NK-92 treated with Interleukin-12 subunit alpha and Interleukin-12 subunit beta, amount 100 ng/mL, for 24 hours (cell line): ENCODE measurements around the gene GDPGP1.
"Not testable (repeated sequence)": the region's sequence is repeated elsewhere in the genome, so short reads cannot be mapped to it uniquely, and the experiment has no call there.

Source experiments
- DNase-seq: peaks from one replicate; lab custom pipeline; 2025; lab: John Stamatoyannopoulos, UW

GDPGP1 gene

GRCh38 chr15:90225504-90226234, 8.3 kb upstream of the GDPGP1 start:
- DNase-seq, result no peak

GRCh38 chr15:90227336-90227735, 6.7 kb upstream of the GDPGP1 start:
- DNase-seq, result no peak

GRCh38 chr15:90227816-90228772, 5.9 kb upstream of the GDPGP1 start:
- no peak for DNase-seq

GRCh38 chr15:90228960-90229359, 5.0 kb upstream of the GDPGP1 start:
- DNase-seq, result no peak

GRCh38 chr15:90230071-90230494, 3.9 kb upstream of the GDPGP1 start:
- no peak for DNase-seq

- DNase-seq, result no peak
Measured at GRCh38 chr15:90230610-90231009, 3.4 kb upstream of the GDPGP1 start.

- DNase-seq, result no peak
Measured at GRCh38 chr15:90231028-90232017, 2.7 kb upstream of the GDPGP1 start.

GRCh38 chr15:90232196-90232595, 1.8 kb upstream of the GDPGP1 start:
- DNase-seq, result no peak

GRCh38 chr15:90232941-90233386, 1.0 kb upstream of the GDPGP1 start:
- no peak for DNase-seq

GRCh38 chr15:90233387-90234095, 468 bp upstream of the GDPGP1 start, which contains the start of gene CIB1:
CIB1 (minus strand) TSS chr15:90233941; CDS start chr15:90233885, 56 bp downstream.
- peak; percentile 99 for DNase-seq

- DNase-seq, result no peak
Measured at GRCh38 chr15:90239371-90239770, 5.4 kb downstream of the GDPGP1 start.

- no peak for DNase-seq
Measured at GRCh38 chr15:90240856-90241255, 6.8 kb downstream of the GDPGP1 start.

GRCh38 chr15:90241343-90242192, 7.6 kb downstream of the GDPGP1 start:
- DNase-seq, result no peak

GRCh38 chr15:90243943-90244639, 10.1 kb downstream of the GDPGP1 start:
- DNase-seq, result no peak

GRCh38 chr15:90248789-90249202, 14.8 kb downstream of the GDPGP1 start:
- no peak for DNase-seq

GRCh38 chr15:90249203-90249863, 15.3 kb downstream of the GDPGP1 start, which contains the start of gene TTLL13:
TTLL13 (plus strand) TSS chr15:90249556; CDS start chr15:90250631, 1,075 bp downstream.
- no peak for DNase-seq

GRCh38 chr15:90257776-90258175, 23.8 kb downstream of the GDPGP1 start:
- DNase-seq, result no peak

- no peak for DNase-seq
Measured at GRCh38 chr15:90259524-90259923, 25.5 kb downstream of the GDPGP1 start.

GRCh38 chr15:90260731-90261130, 26.7 kb downstream of the GDPGP1 start:
- not testable (repeated sequence) for DNase-seq
